Measurements from ENCODE around the gene ARHGAP24. TPM values are rescaled to one million over a fixed set of nuclear protein-coding genes. Genes with fewer than 3 reads are reported as not detected.
"Not testable (repeated sequence)": the region's sequence is repeated elsewhere in the genome, so short reads cannot be mapped to it uniquely, and the experiment has no call there.

Gene ARHGAP24
- total and polyA plus RNA-seq, 2 donors (not counting 1 experiment from before 2014, with no cell fraction given), result 48.4 to 141 TPM

GRCh38 chr4:85818700-85819099, 343.8 kb downstream of the ARHGAP24 start:
- H3K4me3 Mint-ChIP-seq, result no peak overlapping the region
- Histone ChIP-seq H3K4me2 (replicated peaks; ENCODE audit: low read depth, low read length, poor library complexity, severe bottlenecking) (no peak overlapping the region), H3K9ac (ENCODE audit: low read length) (no peak overlapping the region), H3K27ac (ENCODE audit: low read length in 2 of 2) (no peak overlapping the region), H3K27me3 (replicated peaks in 1 of 4; ENCODE audit: control extremely low read depth in 1 of 4, control insufficient read depth in 3 of 4, insufficient read depth in 4 of 4, low read length in 3 of 4) (no peaks in the 10 kb centered on the region), H2AFZ (ENCODE audit: insufficient read depth, low read depth, low read length, poor library complexity, severe bottlenecking) (no peak overlapping the region), H3K9me3 (ENCODE audit: control extremely low read depth in 1 of 3, control insufficient read depth in 2 of 3, insufficient read depth in 1 of 3, low read length in 2 of 3) (peaks cover 0 to 6% (median 3%) of the 10 kb centered on the region in 3 donors), H4K20me1 (ENCODE audit: control insufficient read depth, insufficient read depth, low read length, poor library complexity, severe bottlenecking) (peaks cover 5% of the 10 kb centered on the region), H3K79me2 (ENCODE audit: control insufficient read depth, insufficient read depth, low read length) (peaks cover 24% of the 10 kb centered on the region), H3K4me1 (ENCODE audit: control insufficient read depth in 2 of 2, insufficient read depth in 2 of 2, low read length in 2 of 2) (peaks cover 0 to 5% of the 10 kb centered on the region in 2 donors), H3K4me3 (ENCODE audit: control extremely low read depth in 1 of 5, extremely low read depth in 1 of 5, insufficient read depth in 1 of 5, low read depth in 2 of 5, low read length in 4 of 5) (no peak overlapping the region), H3K36me3 (replicated peaks in 1 of 2; ENCODE audit: control extremely low read depth in 1 of 2, control insufficient read depth in 1 of 2, extremely low read depth in 1 of 2, insufficient read depth in 2 of 2, low read length in 1 of 2) (peaks cover 0 to 5% of the 10 kb centered on the region in 2 experiments)
- H3K4me1 Mint-ChIP-seq, result peaks cover 17% of the 10 kb centered on the region
- ChIA-PET POLR2A (no interaction called here), CTCF (no interaction called here)
- TF ChIP-seq CTCF (IDR thresholded peaks at IDR 0.05), result no peak
- TF ChIP-seq EZH2 (IDR thresholded peaks at IDR 0.05; ENCODE audit: borderline replicate concordance, insufficient read depth, low read depth, low read length, poor library complexity, severe bottlenecking), result no peak
- WGBS (ENCODE audit: insufficient coverage), result no CpG with 5 or more reads among the region's 3 CpGs
- H3K27ac Mint-ChIP-seq, result no peak overlapping the region
- intact Hi-C loops (cut with micrococcal nuclease), result no loop called here
- no peaks in the 10 kb centered on the region for H3K27me3 Mint-ChIP-seq
- H3K9me3 Mint-ChIP-seq (ENCODE audit: insufficient read depth), result peaks cover 2% of the 10 kb centered on the region
- no peak for ATAC-seq (ENCODE audit: low read depth)
- DNase-seq, result no peak

GRCh38 chr4:85820101-85820500, 345.2 kb downstream of the ARHGAP24 start:
- ATAC-seq (ENCODE audit: low read depth); H3K36me3 ChIP-seq (replicated peaks in 1 of 2; ENCODE audit: control extremely low read depth in 1 of 2, control insufficient read depth in 1 of 2, extremely low read depth in 1 of 2, insufficient read depth in 2 of 2, low read length in 1 of 2); H3K9ac ChIP-seq (ENCODE audit: low read length); DNase-seq; H3K4me2 ChIP-seq (replicated peaks; ENCODE audit: low read depth, low read length, poor library complexity, severe bottlenecking); H3K27me3 Mint-ChIP-seq; H2AFZ ChIP-seq (ENCODE audit: insufficient read depth, low read depth, low read length, poor library complexity, severe bottlenecking); H3K4me3 Mint-ChIP-seq; H3K27ac ChIP-seq (ENCODE audit: low read length in 2 of 2); H3K27me3 ChIP-seq (replicated peaks in 1 of 4; ENCODE audit: control extremely low read depth in 1 of 4, control insufficient read depth in 3 of 4, insufficient read depth in 4 of 4, low read length in 3 of 4); POLR2A ChIA-PET; CTCF ChIA-PET; H3K27ac Mint-ChIP-seq; H4K20me1 ChIP-seq (ENCODE audit: control insufficient read depth, insufficient read depth, low read length, poor library complexity, severe bottlenecking); H3K4me3 ChIP-seq (ENCODE audit: control extremely low read depth in 1 of 5, extremely low read depth in 1 of 5, insufficient read depth in 1 of 5, low read depth in 2 of 5, low read length in 4 of 5); H3K9me3 ChIP-seq (ENCODE audit: control extremely low read depth in 1 of 3, control insufficient read depth in 2 of 3, insufficient read depth in 1 of 3, low read length in 2 of 3); H3K9me3 Mint-ChIP-seq (ENCODE audit: insufficient read depth): not testable (repeated sequence)
- H3K4me1 Mint-ChIP-seq, result peaks cover 28% of the 10 kb centered on the region
- Histone ChIP-seq H3K79me2 (ENCODE audit: control insufficient read depth, insufficient read depth, low read length) (peaks cover 36% of the 10 kb centered on the region), H3K4me1 (ENCODE audit: control insufficient read depth in 2 of 2, insufficient read depth in 2 of 2, low read length in 2 of 2) (peaks cover 0 to 14% of the 10 kb centered on the region in 2 donors)
- intact Hi-C loops (cut with micrococcal nuclease), result loop anchor here (10.0 kb wide), 1 partner anchor 145 kb away; no protein-coding TSS in a partner anchor
